ENCODE results near the gene PWWP2A. TPM values are rescaled to one million over a fixed set of nuclear protein-coding genes. Genes with fewer than 3 reads are reported as not detected.

PWWP2A gene
- total RNA-seq, 1 donor from 2014 or later, result 43.4 TPM

GRCh38 chr5:160119905-160120266 is 636 bp upstream of the PWWP2A start:
- intact Hi-C loops (cut with DNase I), result loop anchor here (1.0 to 5.0 kb wide), 5 partner anchors 37 to 282 kb away; partner anchors contain the start of genes FAM200C and TTC1
- DNase-seq (ENCODE audit: low spot score in 2 of 2), result no peak
- no peak overlapping the region for H3K4me3 ChIP-seq

DNA sequence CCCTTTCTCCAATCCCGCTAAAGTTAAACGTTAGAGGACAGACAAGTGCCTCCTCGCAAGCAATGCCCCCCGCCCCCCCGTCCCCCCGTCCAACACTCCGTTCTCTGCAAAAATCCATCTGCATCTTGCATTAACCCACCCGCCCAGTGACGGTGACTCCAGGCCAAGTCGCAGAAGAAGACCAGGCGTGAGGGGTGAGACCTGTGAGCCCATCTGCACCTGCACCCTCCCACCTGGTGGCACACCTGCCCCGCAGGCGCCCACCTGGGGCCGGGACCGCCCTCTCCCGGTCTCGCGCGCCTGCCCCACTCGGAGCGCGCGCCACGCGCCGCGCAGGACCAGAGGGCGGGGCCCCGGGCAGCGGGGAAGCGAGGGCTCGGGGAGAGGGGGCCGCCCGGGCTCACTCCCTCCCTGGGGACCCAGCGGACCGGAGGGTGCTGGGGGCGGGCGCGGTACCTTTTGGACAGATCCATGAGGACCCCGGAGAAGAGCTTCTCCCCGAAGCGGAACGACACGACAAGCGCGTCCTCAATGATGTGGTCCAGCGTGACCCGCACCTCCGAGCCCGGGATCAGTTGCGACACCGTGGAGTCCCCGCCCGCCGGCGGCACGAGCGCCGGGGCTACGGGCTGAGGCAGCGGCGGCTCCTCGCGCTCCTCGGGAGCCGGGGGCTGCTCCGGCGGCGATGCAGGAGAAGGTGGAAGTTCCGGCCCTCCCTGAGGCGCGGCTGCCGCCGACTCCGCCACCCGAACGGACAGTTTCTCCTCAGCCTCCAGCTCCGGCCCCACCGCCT is 705 bp downstream of the PWWP2A start:
- H3K4me3 ChIP-seq, result peak overlapping the region; percentile 87 to 99
- peak in 1 of 2 donors; percentile 78 for DNase-seq (ENCODE audit: low spot score in 2 of 2)
- no peak for TF ChIP-seq CTCF (IDR thresholded peaks at IDR 0.05)
- peaks cover 14 to 15% of the 10 kb centered on the region in 2 donors for H3K36me3 ChIP-seq
- no peaks in the 10 kb centered on the region for H3K27me3 ChIP-seq
- intact Hi-C loops (cut with DNase I), result loop anchor here (1.0 to 5.0 kb wide), 5 partner anchors 35 to 284 kb away; partner anchors contain the start of genes FAM200C and TTC1
- H3K4me1 ChIP-seq, result peaks cover 0 to 6% of the 10 kb centered on the region in 2 donors
- H3K9me3 ChIP-seq, result no peaks in the 10 kb centered on the region
- peak overlapping the region; percentile 92 to 98 for H3K27ac ChIP-seq

More at GRCh38 chr5:160119905-160120266, 636 bp upstream of the PWWP2A start:
- peak; percentile 14 to 34 (median 26) for TF ChIP-seq CTCF (IDR thresholded peaks at IDR 0.05)
- peaks cover 0 to 6% of the 10 kb centered on the region in 2 donors for H3K4me1 ChIP-seq
- H3K9me3 ChIP-seq, result no peaks in the 10 kb centered on the region
- no peaks in the 10 kb centered on the region for H3K27me3 ChIP-seq
- H3K27ac ChIP-seq, result peak overlapping the region in 1 of 2 donors; percentile 6
- H3K36me3 ChIP-seq, result peaks cover 7% of the 10 kb centered on the region in 2 donors

- Histone ChIP-seq H3K4me1 (peaks cover 0 to 6% of the 10 kb centered on the region in 2 donors), H3K9me3 (no peaks in the 10 kb centered on the region), H3K4me3 (no peak overlapping the region), H3K27ac (no peak overlapping the region), H3K27me3 (no peaks in the 10 kb centered on the region), H3K36me3 (peaks cover 16 to 30% of the 10 kb centered on the region in 2 donors)
- intact Hi-C loops (cut with DNase I), result loop anchor here (5.0 kb wide), 1 partner anchor 285 kb away; the partner anchor contains the start of gene FAM200C
- DNase-seq (ENCODE audit: low spot score in 2 of 2), result no peak
- no peak for TF ChIP-seq CTCF (IDR thresholded peaks at IDR 0.05)
These were observed 2.3 kb downstream of the PWWP2A start for GRCh38 chr5:160116991-160117390.

DNA sequence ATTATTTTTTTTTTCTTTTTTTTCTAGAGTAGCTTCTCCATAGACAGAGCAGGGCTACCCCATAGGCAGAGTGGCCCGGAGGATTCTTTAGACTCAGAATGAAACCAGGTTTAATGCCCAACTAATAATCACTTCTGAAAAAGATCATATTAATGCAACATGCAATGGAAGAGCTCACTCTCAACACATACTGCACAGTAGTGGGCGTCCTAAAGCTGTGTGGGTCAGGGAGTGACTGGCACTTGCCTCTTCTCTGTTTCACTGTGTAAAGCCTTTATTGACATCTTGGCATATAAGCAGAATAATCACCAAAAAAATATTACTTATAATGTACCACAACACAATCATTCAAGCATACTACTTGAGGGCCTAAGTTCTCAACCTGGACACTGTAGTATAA is 11.1 kb downstream of the PWWP2A start:
- intact Hi-C loops (cut with DNase I), result no loop called here
- peaks cover 0 to 5% of the 10 kb centered on the region in 2 donors for H3K4me1 ChIP-seq
- H3K9me3 ChIP-seq, result no peaks in the 10 kb centered on the region
- DNase-seq (ENCODE audit: low spot score in 2 of 2), result no peak
- H3K27ac ChIP-seq, result no peak overlapping the region
- H3K4me3 ChIP-seq, result no peak overlapping the region
- no peaks in the 10 kb centered on the region for H3K27me3 ChIP-seq
- H3K36me3 ChIP-seq, result peaks cover 6 to 25% of the 10 kb centered on the region in 2 donors
- TF ChIP-seq CTCF (IDR thresholded peaks at IDR 0.05), result no peak

- Histone ChIP-seq H3K4me3 (no peak overlapping the region), H3K27ac (peak overlapping the region; percentile 7 to 15), H3K9me3 (no peaks in the 10 kb centered on the region), H3K36me3 (peaks cover 0 to 11% of the 10 kb centered on the region in 2 donors), H3K4me1 (peaks cover 0 to 5% of the 10 kb centered on the region in 2 donors), H3K27me3 (no peaks in the 10 kb centered on the region)
- TF ChIP-seq CTCF (IDR thresholded peaks at IDR 0.05), result no peak
- intact Hi-C loops (cut with DNase I), result no loop called here
- DNase-seq (ENCODE audit: low spot score in 2 of 2), result no peak
These were observed 13.4 kb downstream of the PWWP2A start for GRCh38 chr5:160105686-160106360.
